ENCODE results near the gene ZNF778. TPM values are rescaled to one million over a fixed set of nuclear protein-coding genes. Genes with fewer than 3 reads are reported as not detected.

The ZNF778 gene
- total and polyA plus RNA-seq, 12 donors = 1.9 to 20.5 (median 8.4) TPM

DNA sequence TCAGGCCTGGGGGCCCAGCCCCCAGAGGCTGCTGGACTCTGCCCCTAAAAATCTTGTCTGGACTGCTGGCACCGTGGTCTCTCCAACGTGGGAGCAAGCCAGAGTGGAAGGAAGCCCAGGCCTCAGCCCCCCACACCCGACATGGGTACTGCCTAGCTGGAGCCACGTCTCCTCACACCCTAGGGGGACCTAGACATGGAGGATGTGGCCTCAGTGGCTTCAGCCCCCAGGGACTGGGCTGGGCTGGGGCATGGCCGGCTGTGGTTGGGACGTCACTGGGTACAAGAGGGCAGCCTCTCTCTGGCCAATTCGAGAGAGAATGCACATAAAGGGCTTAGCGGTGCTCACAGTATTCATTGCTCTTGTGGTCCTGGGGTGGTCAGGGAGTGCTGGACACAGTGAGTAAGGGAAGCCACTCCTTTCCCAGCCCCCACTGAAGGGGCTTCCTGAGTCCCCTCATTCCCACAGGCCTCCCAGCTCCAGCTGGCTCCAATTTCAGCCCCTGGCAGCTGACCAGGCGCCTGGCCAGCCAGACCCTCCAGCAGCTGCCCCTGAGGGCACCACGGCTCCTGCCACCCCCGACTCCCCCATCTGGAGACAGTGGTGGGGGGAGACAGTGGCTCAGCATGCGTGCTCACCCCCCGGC is 44.9 kb upstream of the ZNF778 start:
- TF ChIP-seq, protein P1, sequence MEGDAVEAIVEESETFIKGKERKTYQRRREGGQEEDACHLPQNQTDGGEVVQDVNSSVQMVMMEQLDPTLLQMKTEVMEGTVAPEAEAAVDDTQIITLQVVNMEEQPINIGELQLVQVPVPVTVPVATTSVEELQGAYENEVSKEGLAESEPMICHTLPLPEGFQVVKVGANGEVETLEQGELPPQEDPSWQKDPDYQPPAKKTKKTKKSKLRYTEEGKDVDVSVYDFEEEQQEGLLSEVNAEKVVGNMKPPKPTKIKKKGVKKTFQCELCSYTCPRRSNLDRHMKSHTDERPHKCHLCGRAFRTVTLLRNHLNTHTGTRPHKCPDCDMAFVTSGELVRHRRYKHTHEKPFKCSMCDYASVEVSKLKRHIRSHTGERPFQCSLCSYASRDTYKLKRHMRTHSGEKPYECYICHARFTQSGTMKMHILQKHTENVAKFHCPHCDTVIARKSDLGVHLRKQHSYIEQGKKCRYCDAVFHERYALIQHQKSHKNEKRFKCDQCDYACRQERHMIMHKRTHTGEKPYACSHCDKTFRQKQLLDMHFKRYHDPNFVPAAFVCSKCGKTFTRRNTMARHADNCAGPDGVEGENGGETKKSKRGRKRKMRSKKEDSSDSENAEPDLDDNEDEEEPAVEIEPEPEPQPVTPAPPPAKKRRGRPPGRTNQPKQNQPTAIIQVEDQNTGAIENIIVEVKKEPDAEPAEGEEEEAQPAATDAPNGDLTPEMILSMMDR (IDR thresholded peaks at IDR 0.05) = no peak
- TF ChIP-seq POLR2A (IDR thresholded peaks at IDR 0.05) = no peak
- Histone ChIP-seq H3K27me3 (peaks cover 9% of the 10 kb centered on the region), H3K9me3 (replicated peaks in 1 of 3) (no peaks in the 10 kb centered on the region), H3K4me1 (replicated peaks in 1 of 2) (peaks cover 4 to 6% of the 10 kb centered on the region in 2 donors), H3K27ac (no peak overlapping the region), H3K4me3 (no peak overlapping the region), H3K36me3 (replicated peaks in 1 of 2) (no peaks in the 10 kb centered on the region)
- DNase-seq = peak in 1 of 7 donors; percentile 19
- intact Hi-C loops (cut with DNase I) = no loop called here
- WGBS, 4 donors = 49 to 72% (median 66%) methylated on average over 7 to 13 of the region's 13 CpGs

DNA sequence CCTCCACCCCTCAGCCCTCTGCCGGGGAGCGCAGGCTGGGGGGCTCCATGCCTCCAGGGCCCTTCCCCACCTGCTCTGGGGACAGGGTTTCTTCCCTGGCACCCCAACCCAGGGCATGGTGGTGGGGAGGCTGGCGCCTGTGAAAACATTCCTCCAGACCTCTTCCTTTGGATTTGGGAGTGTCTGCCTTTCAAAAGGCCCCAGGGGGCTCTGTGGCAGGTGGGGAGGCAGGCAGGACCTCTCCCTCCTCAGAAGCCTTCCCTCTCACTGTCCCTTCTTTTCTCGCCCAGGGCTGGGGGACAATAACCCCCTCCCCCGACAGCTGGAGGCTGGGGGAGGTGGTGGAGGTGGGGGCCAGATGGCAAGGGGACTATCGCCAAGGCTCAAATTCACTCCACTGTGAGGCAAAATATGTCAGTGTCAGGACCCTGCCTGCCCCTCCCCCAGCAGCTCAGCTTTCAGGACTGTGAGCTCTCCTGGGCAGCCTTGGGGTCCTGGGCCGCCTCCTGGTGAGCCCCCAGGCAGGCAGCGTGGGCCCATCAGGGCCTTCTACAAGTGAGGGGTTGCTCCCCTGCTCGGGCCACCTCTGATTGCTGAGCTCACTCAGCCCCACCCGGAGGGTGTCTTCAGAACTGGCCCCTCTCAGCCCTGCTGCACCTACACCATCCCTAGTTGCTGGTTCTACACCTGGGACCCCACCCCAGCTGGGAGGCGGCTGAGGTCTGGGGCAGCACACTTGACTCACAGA is 44.2 kb upstream of the ZNF778 start:
- 49 to 79% (median 74%) methylated on average over 5 to 11 of the region's 11 CpGs for WGBS, 4 donors
- no peak overlapping the region for H3K27ac ChIP-seq

DNA sequence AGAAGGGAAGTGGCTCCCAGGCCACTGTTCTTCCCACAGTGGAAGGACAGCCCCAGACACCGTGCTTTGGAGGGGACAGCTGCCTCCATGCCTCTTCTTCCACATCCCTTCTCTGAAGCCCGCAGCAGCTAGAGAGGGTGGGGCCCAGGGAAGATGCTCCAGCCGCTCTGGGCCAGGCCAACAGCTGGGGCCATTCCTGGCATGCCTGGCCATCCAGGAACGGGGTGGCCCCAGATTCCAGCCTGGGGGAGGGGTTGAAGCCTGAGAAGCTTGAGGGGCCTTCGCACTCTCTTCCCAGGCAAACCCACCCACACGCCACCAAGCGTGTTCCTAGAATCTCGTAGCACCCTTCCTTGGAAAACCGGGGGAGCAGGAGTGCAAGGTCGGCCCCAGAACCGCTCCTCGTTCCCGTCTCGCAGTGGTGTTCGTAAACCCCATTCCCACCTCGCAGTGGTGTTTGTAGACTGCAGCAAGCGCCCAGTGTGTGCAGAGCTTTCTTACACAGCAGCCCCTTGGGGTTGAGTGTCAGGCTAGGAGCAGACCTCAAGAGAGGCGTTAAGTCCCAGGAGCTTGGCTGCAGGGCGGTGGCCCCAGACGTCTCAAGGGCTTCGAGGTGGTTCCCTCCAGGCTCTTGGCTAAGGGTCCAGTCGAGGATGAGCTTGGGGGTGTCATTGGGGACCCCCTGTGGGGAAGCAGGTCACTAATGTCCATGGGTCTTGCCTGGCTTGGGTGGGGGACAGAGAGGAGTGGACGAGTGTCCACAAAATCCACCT is 43.3 kb upstream of the ZNF778 start:
- no peaks in the 10 kb centered on the region for H3K36me3 ChIP-seq (replicated peaks in 1 of 2)
- TF ChIP-seq, protein P1 (IDR thresholded peaks at IDR 0.05) = no peak
- TF ChIP-seq POLR2A (IDR thresholded peaks at IDR 0.05) = no peak
- no peak overlapping the region for H3K27ac ChIP-seq
- no peaks in the 10 kb centered on the region for H3K27me3 ChIP-seq
- peaks cover 4 to 6% of the 10 kb centered on the region in 2 donors for H3K4me1 ChIP-seq (replicated peaks in 1 of 2)
- intact Hi-C loops (cut with DNase I) = no loop called here
- DNase-seq = no peak
- WGBS, 4 donors = 83 to 92% (median 87%) methylated on average over 17 to 23 of the region's 23 CpGs
- no peaks in the 10 kb centered on the region for H3K9me3 ChIP-seq (replicated peaks in 1 of 3)
- H3K4me3 ChIP-seq = no peak overlapping the region

More for the DNA sequence above, 44.2 kb upstream of the ZNF778 start:
- Histone ChIP-seq H3K4me3 (no peak overlapping the region), H3K4me1 (replicated peaks in 1 of 2) (peaks cover 4 to 6% of the 10 kb centered on the region in 2 donors), H3K27me3 (peaks cover 6% of the 10 kb centered on the region), H3K36me3 (replicated peaks in 1 of 2) (no peaks in the 10 kb centered on the region), H3K9me3 (replicated peaks in 1 of 3) (no peaks in the 10 kb centered on the region)
- intact Hi-C loops (cut with DNase I) = no loop called here
- no peak for TF ChIP-seq POLR2A (IDR thresholded peaks at IDR 0.05)
- TF ChIP-seq, protein P1 (IDR thresholded peaks at IDR 0.05) = no peak
- no peak for DNase-seq

DNA sequence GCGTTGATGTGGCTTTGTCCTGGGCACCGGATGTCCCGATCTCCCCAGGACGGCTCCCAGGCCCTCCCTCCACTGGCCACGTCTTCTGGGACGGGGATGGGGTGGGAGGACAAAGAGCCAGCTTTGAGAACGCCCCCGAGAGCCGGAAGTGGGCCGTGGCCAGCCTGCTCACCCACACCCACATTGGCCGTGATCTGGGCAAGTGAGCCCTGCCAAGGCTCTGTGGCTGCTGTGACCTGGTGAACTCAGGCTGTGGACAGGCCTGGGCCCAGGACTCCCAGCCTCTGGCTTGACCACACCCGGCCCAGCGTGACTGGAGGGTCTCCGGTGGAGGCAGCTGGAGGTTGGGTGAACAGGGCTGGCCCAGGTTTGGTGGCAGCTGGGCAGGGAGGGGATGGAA is 42.6 kb upstream of the ZNF778 start:
- Histone ChIP-seq H3K4me3 (no peak overlapping the region), H3K9me3 (replicated peaks in 1 of 3) (no peaks in the 10 kb centered on the region), H3K27me3 (no peaks in the 10 kb centered on the region), H3K4me1 (replicated peaks in 1 of 2) (peaks cover 4 to 6% of the 10 kb centered on the region in 2 donors), H3K36me3 (replicated peaks in 1 of 2) (no peaks in the 10 kb centered on the region), H3K27ac (no peak overlapping the region)
- no peak for DNase-seq
- no peak for TF ChIP-seq POLR2A (IDR thresholded peaks at IDR 0.05)
- TF ChIP-seq, protein P1 (IDR thresholded peaks at IDR 0.05) = no peak
- intact Hi-C loops (cut with DNase I) = no loop called here
- 81 to 89% (median 82%) methylated on average over 8 to 14 of the region's 14 CpGs; no CpG with 5 or more reads in 1 of the 4 donors for WGBS, 4 donors
